ENCODE data around the gene ACOT11. TPM values are rescaled to one million over a fixed set of nuclear protein-coding genes. Genes with fewer than 3 reads are reported as not detected.

Gene ACOT11
- total RNA-seq, 1 experiment from 2014 or later = 5.0 TPM

GRCh38 chr1:54565113-54565501 is 17.1 kb downstream of the ACOT11 start:
- no peak for DNase-seq
- Histone ChIP-seq H3K4me3 (ENCODE audit: insufficient read depth, low read depth, low read length) (no peak overlapping the region), H3K36me3 (replicated peaks; ENCODE audit: control insufficient read depth, insufficient read depth, low read length) (no peaks in the 10 kb centered on the region), H3K27me3 (ENCODE audit: control insufficient read depth, insufficient read depth, low read length) (no peaks in the 10 kb centered on the region)

- no peak for DNase-seq
- Histone ChIP-seq H3K27me3 (ENCODE audit: control insufficient read depth, insufficient read depth, low read length) (no peaks in the 10 kb centered on the region), H3K36me3 (replicated peaks; ENCODE audit: control insufficient read depth, insufficient read depth, low read length) (no peaks in the 10 kb centered on the region), H3K4me3 (ENCODE audit: insufficient read depth, low read depth, low read length) (no peak overlapping the region; the same call in 1 of the 2 replicates)
Measured at GRCh38 chr1:54566438-54567141, 18.6 kb downstream of the ACOT11 start.

- no peaks in the 10 kb centered on the region for H3K36me3 ChIP-seq (replicated peaks; ENCODE audit: control insufficient read depth, insufficient read depth, low read length)
- H3K4me3 ChIP-seq (ENCODE audit: insufficient read depth, low read depth, low read length) = no peak overlapping the region
- no peak for DNase-seq
- H3K27me3 ChIP-seq (ENCODE audit: control insufficient read depth, insufficient read depth, low read length) = no peaks in the 10 kb centered on the region
Measured at GRCh38 chr1:54567961-54568360, 19.9 kb downstream of the ACOT11 start.

GRCh38 chr1:54569339-54569738 is 21.3 kb downstream of the ACOT11 start:
- H3K27me3 ChIP-seq (ENCODE audit: control insufficient read depth, insufficient read depth, low read length) = no peaks in the 10 kb centered on the region
- no peak for DNase-seq
- H3K4me3 ChIP-seq (ENCODE audit: insufficient read depth, low read depth, low read length) = no peak overlapping the region
- no peaks in the 10 kb centered on the region for H3K36me3 ChIP-seq (replicated peaks; ENCODE audit: control insufficient read depth, insufficient read depth, low read length)

GRCh38 chr1:54570161-54570560 is 22.1 kb downstream of the ACOT11 start:
- Histone ChIP-seq H3K4me3 (ENCODE audit: insufficient read depth, low read depth, low read length) (no peak overlapping the region), H3K36me3 (replicated peaks; ENCODE audit: control insufficient read depth, insufficient read depth, low read length) (no peaks in the 10 kb centered on the region), H3K27me3 (ENCODE audit: control insufficient read depth, insufficient read depth, low read length) (no peaks in the 10 kb centered on the region)
- DNase-seq = no peak

- H3K27me3 ChIP-seq (ENCODE audit: control insufficient read depth, insufficient read depth, low read length) = no peaks in the 10 kb centered on the region
- DNase-seq = no peak
- no peak overlapping the region for H3K4me3 ChIP-seq (ENCODE audit: insufficient read depth, low read depth, low read length)
- H3K36me3 ChIP-seq (replicated peaks; ENCODE audit: control insufficient read depth, insufficient read depth, low read length) = no peaks in the 10 kb centered on the region
Measured at GRCh38 chr1:54571326-54571725, 23.3 kb downstream of the ACOT11 start.

GRCh38 chr1:54571803-54572541 is 23.9 kb downstream of the ACOT11 start:
- DNase-seq = peak; percentile 87
- Histone ChIP-seq H3K4me3 (ENCODE audit: insufficient read depth, low read depth, low read length) (no peak overlapping the region), H3K36me3 (replicated peaks; ENCODE audit: control insufficient read depth, insufficient read depth, low read length) (no peaks in the 10 kb centered on the region), H3K27me3 (ENCODE audit: control insufficient read depth, insufficient read depth, low read length) (no peaks in the 10 kb centered on the region)

GRCh38 chr1:54572542-54572850 is 24.5 kb downstream of the ACOT11 start:
- no peak for DNase-seq
- Histone ChIP-seq H3K36me3 (replicated peaks; ENCODE audit: control insufficient read depth, insufficient read depth, low read length) (no peaks in the 10 kb centered on the region), H3K4me3 (ENCODE audit: insufficient read depth, low read depth, low read length) (no peak overlapping the region), H3K27me3 (ENCODE audit: control insufficient read depth, insufficient read depth, low read length) (no peaks in the 10 kb centered on the region)

- DNase-seq = no peak
- no peaks in the 10 kb centered on the region for H3K36me3 ChIP-seq (replicated peaks; ENCODE audit: control insufficient read depth, insufficient read depth, low read length)
- no peak overlapping the region for H3K4me3 ChIP-seq (ENCODE audit: insufficient read depth, low read depth, low read length)
- no peaks in the 10 kb centered on the region for H3K27me3 ChIP-seq (ENCODE audit: control insufficient read depth, insufficient read depth, low read length)
Measured at GRCh38 chr1:54574158-54574778, 26.2 kb downstream of the ACOT11 start.

- no peaks in the 10 kb centered on the region for H3K36me3 ChIP-seq (replicated peaks; ENCODE audit: control insufficient read depth, insufficient read depth, low read length)
- no peaks in the 10 kb centered on the region for H3K27me3 ChIP-seq (ENCODE audit: control insufficient read depth, insufficient read depth, low read length)
- no peak overlapping the region for H3K4me3 ChIP-seq (ENCODE audit: insufficient read depth, low read depth, low read length)
- DNase-seq = peak; percentile 68
Measured at GRCh38 chr1:54575161-54575560, 27.1 kb downstream of the ACOT11 start.

- DNase-seq = no peak
- H3K27me3 ChIP-seq (ENCODE audit: control insufficient read depth, insufficient read depth, low read length) = no peaks in the 10 kb centered on the region
- H3K36me3 ChIP-seq (replicated peaks; ENCODE audit: control insufficient read depth, insufficient read depth, low read length) = no peaks in the 10 kb centered on the region
- no peak overlapping the region for H3K4me3 ChIP-seq (ENCODE audit: insufficient read depth, low read depth, low read length)
Measured at GRCh38 chr1:54575605-54576290, 27.7 kb downstream of the ACOT11 start.

GRCh38 chr1:54577612-54578011 is 29.6 kb downstream of the ACOT11 start:
- Histone ChIP-seq H3K36me3 (replicated peaks; ENCODE audit: control insufficient read depth, insufficient read depth, low read length) (no peaks in the 10 kb centered on the region), H3K4me3 (ENCODE audit: insufficient read depth, low read depth, low read length) (no peak overlapping the region), H3K27me3 (ENCODE audit: control insufficient read depth, insufficient read depth, low read length) (no peaks in the 10 kb centered on the region)
- no peak for DNase-seq

- Histone ChIP-seq H3K27me3 (ENCODE audit: control insufficient read depth, insufficient read depth, low read length) (no peaks in the 10 kb centered on the region), H3K36me3 (replicated peaks; ENCODE audit: control insufficient read depth, insufficient read depth, low read length) (no peaks in the 10 kb centered on the region), H3K4me3 (ENCODE audit: insufficient read depth, low read depth, low read length) (no peak overlapping the region)
- peak; percentile 70 for DNase-seq
Measured at GRCh38 chr1:54579337-54579781, 31.3 kb downstream of the ACOT11 start.

GRCh38 chr1:54580856-54581550 is 33.0 kb downstream of the ACOT11 start:
- no peaks in the 10 kb centered on the region for H3K36me3 ChIP-seq (replicated peaks; ENCODE audit: control insufficient read depth, insufficient read depth, low read length)
- DNase-seq = no peak
- H3K27me3 ChIP-seq (ENCODE audit: control insufficient read depth, insufficient read depth, low read length) = no peaks in the 10 kb centered on the region
- no peak overlapping the region for H3K4me3 ChIP-seq (ENCODE audit: insufficient read depth, low read depth, low read length)
